PC-9 (cell line): ENCODE data around the gene PTPN14.

Source experiments
- CTCF ChIP-seq: fragments of 200-600 bp; sonication (generic); conservative IDR thresholded peaks from 2 replicates; pipeline ENCODE4 v1.6.1; 2017; ENCODE audit warnings: mixed run types, antibody characterized with exemption, mild to moderate bottlenecking, moderate library complexity
- EZH2 ChIP-seq: fragments of 200-600 bp; sonication (generic); IDR thresholded peaks from 2 replicates; pipeline ENCODE4 v1.8.0; 2017; ENCODE audit warnings: antibody characterized with exemption, low read depth

DNA sequence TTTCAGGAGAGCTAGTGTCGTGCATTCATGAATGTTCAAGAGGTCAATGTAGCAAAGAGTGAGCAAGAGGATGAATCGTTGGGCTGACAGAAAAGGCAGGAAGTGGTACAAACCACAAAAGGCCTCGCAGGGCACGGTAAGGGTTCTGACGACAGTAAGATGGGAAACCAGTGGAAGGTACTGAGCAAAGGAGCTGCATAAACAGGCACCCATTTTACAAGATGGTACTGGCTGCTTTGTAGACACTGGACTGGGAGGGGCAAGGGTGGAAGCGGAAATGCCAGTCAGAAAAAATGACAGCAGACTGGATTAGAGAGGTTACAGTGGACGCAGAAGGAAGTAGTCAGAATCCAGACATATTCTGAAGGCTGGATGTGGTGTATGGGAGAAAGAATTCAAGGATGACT lies 123.5 kb downstream of the PTPN14 start:
- TF ChIP-seq EZH2: no peak
- no peak for TF ChIP-seq CTCF
